ENCODE results near the gene MRPL18.
"Not testable (repeated sequence)": the region's sequence is repeated elsewhere in the genome, so short reads cannot be mapped to it uniquely, and the experiment has no call there.

MRPL18 gene

GRCh38 chr6:159817951-159818739 lies 27.9 kb downstream of the MRPL18 start:
- no peak for DNase-seq (ENCODE audit: low read depth)

DNA sequence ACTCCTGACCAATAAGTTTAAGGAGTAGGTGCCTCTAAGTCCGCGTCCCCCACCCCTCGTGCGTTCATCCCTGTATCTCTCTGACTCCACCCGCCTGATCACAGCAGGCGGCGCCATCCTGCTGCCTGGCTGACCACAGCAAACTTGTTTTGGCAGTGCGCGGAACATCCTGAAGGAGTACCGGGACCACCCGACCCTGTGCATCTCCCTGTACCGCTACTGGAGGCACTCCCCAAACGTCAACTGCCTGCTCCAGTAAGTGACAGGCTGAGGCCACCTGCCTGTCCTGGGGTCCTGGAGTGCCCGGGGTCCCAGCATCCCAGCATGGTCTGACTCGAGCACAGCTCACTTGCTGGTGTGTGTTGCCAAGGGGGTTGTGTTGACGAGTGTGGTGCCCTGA lies 28.8 kb downstream of the MRPL18 start:
- no peak for DNase-seq (ENCODE audit: low read depth)

- no peak for DNase-seq (ENCODE audit: low read depth)
These were observed 29.8 kb downstream of the MRPL18 start for GRCh38 chr6:159819932-159820640.

GRCh38 chr6:159821122-159821521 lies 30.9 kb downstream of the MRPL18 start:
- DNase-seq (ENCODE audit: low read depth), result no peak

DNA sequence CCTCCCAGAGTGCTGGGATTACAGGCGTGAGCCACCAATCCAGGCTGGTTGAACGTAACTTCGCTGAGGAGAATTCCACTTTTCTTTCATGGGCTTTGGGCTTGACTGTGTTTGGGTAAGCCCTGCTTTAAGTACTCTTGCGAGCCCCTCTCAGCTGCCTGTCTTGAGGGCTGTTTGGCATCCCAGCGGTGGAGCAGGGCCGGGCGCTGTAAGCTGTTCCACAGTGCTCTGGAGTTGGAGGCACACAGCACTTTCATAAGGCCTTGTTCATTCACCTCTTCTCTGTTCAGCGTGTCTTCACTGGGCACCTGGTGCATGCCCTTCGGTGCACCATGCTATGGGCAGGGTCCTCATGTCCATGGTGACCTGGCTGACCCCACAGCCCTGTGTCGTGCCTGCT lies 31.5 kb downstream of the MRPL18 start:
- DNase-seq (ENCODE audit: low read depth), result no peak

DNA sequence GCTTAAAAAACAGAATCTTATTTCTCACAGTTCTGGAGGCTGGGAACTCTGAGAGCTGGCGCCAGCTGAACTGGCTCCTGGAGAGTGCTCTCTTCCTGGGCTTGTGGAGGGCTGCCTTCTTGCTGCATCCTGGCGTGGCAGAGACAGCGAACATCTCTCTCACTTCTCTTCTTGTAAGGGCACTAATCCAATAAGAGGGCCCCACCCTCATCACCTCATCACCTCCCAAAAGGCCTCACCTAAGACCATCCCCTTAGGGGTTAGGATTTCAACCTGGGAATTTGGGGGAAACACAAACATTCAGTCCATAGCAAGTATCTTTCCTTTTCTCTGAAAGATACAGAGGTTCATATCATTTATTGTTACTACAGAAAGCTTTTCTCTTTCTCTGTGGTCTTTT lies 33.7 kb downstream of the MRPL18 start:
- no peak for DNase-seq (ENCODE audit: low read depth)

DNA sequence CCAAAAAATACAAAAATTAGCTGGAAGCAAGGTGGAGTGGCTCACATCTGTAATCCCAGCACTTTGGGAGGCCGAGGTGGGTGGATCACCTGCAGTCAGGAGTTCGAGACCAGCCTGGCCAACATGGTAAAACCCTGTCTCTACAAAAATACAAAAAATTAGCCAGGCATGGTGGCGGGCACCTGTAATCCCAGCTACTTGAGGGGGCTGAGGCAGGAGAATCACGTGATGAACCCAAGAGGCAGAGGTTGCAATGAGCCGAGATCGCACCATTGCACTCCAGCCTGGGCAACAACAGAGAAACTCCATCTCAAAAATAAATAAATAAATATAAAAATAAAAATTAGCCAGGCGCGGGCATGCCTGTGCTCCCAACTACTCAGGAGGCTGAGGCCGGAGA lies 34.4 kb downstream of the MRPL18 start:
- not testable (repeated sequence) for DNase-seq (ENCODE audit: low read depth)

GRCh38 chr6:159826004-159826403 lies 35.7 kb downstream of the MRPL18 start:
- DNase-seq (ENCODE audit: low read depth), result no peak

GRCh38 chr6:159826968-159827647 lies 36.8 kb downstream of the MRPL18 start:
- no peak for DNase-seq (ENCODE audit: low read depth)

DNA sequence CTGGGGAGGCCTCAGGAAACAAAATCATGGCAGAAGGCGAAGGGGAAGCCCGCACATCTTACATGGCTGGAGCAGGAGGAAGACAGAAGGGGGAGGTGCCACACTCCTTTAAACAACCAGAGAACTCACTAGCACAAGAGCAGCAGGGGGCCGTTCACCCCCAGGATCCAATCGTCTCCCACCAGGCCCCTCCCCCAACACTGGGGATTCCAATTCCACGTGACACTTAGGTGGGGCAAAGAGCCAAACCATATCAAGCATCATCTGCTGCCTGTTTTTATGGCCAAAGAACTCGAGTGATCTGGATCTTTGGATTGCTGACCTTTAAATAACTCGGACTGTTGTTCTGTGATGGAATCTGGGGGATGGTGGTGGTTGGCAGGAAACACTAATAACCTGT lies 37.8 kb downstream of the MRPL18 start:
- no peak for DNase-seq (ENCODE audit: low read depth)

DNA sequence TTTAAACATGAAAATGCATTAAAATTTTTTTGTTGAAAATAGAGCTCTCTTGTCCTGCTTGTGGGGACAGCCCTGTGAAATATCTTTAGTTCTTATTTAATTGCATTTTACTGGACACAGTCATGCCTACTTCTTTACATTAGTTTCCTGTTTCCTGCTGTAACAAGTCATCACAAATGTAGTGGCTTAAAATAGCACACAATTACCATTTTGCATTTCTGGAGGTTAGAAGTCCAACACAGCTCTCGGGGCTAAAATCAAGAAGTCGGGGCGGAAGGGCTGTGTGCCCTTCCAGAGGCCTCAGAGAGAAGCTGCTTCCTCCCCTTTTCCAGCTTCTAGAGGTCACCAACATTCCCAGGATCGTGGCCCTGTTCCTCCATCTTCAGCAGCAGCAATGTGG lies 39.3 kb downstream of the MRPL18 start:
- no peak for DNase-seq (ENCODE audit: low read depth)

DNA sequence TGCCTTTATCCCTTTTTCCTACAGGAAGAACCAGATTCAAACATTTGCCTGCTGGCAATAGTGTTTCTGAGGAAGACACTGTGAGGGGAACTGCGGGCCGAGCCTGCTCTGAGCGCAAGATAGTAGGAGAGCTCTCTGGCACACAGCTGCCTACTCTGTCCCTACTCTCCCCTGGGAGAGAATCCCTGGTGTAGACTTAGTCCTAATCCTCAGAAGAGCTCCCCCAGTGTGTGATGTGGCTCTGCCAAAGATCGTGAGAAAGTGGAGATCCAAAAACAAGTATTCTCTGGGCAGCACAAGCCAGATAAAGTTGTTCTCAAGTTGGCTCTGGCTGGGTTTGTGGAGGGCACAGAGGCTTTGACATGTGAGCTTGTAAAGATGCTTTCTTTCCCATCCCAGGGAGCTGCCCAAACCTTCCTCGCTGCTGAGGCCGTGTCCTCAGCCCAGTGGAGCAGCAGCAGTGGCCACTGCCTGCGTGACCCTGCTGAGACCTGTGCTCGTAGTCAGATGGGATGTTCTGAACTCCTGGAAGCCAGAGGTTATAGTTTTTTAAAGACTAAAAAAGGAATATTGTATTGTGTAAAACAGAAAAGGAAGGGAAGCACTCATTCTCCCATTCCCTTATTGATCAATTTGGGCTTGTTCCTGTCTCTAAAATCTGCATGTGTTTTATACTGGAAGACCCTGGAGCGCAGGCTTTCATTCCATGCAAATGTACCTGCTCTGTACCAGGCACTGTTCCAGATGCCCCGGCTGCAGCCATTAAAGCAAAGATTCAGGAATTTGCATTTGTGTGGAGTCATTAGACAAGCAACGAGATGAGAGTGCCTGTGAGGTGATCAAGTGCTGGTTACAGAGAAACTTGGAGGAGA lies 40.5 kb downstream of the MRPL18 start:
- no peak for DNase-seq (ENCODE audit: low read depth)

DNA sequence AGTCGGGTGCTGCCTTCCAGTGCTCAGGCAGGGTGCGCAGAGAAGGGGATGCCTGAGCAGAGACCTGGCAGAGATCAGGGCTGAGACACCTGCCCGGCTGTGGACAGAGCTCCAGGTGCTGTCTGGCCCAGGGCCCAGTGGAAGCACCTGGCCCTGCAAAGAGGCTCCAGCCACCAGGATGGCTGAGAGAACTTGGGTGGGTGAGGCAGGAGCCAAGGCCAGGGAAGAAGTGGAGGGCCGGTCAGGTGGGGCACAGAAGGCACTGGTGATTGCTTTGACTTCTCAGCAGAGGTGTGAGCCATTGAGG lies 41.1 kb downstream of the MRPL18 start:
- no peak for DNase-seq (ENCODE audit: low read depth)

DNA sequence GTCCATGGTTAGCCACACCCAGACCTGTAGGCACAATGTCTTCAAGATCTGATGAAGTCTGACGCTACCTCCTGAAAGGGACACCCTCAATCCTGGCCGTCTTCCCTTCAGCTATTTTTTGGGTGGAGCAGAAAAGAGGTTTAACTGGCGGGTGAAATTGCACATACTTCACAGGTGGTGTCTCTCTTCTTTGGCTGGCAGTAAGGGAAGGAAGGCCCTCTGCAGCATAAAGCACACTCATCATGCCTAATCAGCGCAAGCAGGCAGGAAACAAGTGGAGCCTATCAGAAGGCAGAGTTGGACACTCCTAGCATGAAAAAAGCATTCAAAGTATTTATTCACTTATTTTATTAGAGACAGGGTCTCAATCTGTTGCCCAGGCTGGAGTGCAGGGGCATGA lies 42.7 kb downstream of the MRPL18 start:
- no peak for DNase-seq (ENCODE audit: low read depth)

- DNase-seq (ENCODE audit: low read depth), result peak; percentile 65
These were observed 43.3 kb downstream of the MRPL18 start for GRCh38 chr6:159833556-159833955.

DNA sequence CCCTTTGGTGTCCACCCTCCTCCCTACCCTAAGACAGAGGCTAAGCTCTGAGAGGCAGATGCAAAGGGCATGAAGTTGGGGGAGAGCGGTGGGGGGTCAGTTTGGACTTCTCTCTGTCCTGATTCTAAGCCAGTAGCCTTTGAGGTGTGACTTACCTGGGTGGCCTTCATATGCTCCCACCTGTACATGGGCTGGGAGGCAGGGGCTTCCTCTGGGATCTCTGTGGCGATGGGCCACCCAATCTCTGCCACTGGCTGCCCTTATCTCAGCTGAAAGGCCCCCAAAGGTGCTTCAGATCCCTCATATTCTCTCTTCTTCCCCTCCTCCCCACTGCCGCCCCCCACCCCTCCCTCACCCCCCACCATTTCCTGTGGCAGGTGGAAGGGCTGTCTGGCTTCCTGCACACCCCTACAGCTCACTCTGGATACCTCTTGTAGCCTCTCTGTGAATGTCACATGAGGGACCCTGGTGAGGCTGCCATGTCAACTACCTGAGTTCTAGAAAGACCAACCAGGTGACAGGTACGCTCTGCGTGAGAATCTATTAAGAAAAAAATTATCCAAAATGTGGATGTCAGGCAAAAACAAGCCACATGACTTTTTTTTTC lies 43.8 kb downstream of the MRPL18 start:
- no peak for DNase-seq (ENCODE audit: low read depth)

GRCh38 chr6:159836718-159837490 lies 46.6 kb downstream of the MRPL18 start:
- no peak for DNase-seq (ENCODE audit: low read depth)

- DNase-seq (ENCODE audit: low read depth), result no peak
These were observed 47.2 kb downstream of the MRPL18 start for GRCh38 chr6:159837511-159837910.

- DNase-seq (ENCODE audit: low read depth), result no peak
These were observed 47.9 kb downstream of the MRPL18 start for GRCh38 chr6:159838020-159838744.

DNA sequence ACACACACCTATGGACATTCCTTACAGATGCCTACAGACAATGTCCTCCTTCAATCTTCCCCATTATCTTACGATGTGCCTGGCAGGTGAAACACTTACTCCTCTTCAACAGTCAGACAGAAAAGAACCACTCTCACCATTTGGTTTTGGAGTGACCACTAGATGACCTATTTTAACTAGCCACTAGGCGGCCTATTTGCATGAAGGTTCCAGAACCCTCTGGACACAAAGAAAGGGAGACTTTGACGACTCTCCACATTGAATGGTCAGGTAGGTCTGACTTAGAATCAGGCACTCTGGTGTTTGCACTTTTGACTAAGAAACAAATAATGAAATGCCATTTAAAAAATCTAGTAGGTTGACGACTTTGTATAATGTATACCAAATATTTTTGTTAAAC lies 51.8 kb downstream of the MRPL18 start:
- DNase-seq (ENCODE audit: low read depth), result no peak
